Tibial artery (tissue), 4 donors: ENCODE data around the gene MYH14.

ENCODE experiments used
- DNase-seq, 2 donors: peaks; one replicate each; pipeline ENCODE4 v3.0.0-alpha.2; 2019
- H3K27ac ChIP-seq, 2 donors: fragments of 200-600 bp; sonication (generic) in 1 of 2; 1 replicate in 1 of 2; 2 replicates in 1 of 2; pipeline ENCODE4 v1.5.1; 2018 to 2019; ENCODE audit warnings: mild to moderate bottlenecking in 1 of 2
- H3K27me3 ChIP-seq, 2 donors: fragments of 200-600 bp; sonication (generic) in 1 of 2; one replicate each; pipeline versions ENCODE4 v1.5.1 to v1.6.0; 2016 to 2019
- H3K36me3 ChIP-seq, 3 donors: fragments of 200-600 bp; sonication (generic) in 2 of 3; one replicate each; pipeline ENCODE4 v1.5.1; 2016 to 2019; ENCODE audit warnings: mild to moderate bottlenecking in 2 of 3
- H3K4me1 ChIP-seq, 4 donors: fragments of 200-600 bp; sonication (generic) in 2 of 4; 1 replicate in 3 of 4; 2 replicates in 1 of 4; pipeline ENCODE4 v1.5.1; 2016 to 2019
- H3K4me3 ChIP-seq, 2 donors: fragments of 200-600 bp; sonication (generic) in 1 of 2; 1 replicate in 1 of 2; 2 replicates in 1 of 2; pipeline ENCODE4 v1.5.1; 2018 to 2019; ENCODE audit warnings: mild to moderate bottlenecking in 2 of 2
- H3K9me3 ChIP-seq, 3 donors: fragments of 200-600 bp; sonication (generic) in 1 of 3; one replicate each; pipeline ENCODE4 v1.5.1; 2016 to 2019
- CTCF ChIP-seq, 2 experiments: fragments of 200-600 bp in 1 of 2; fragments of 450-650 bp in 1 of 2; IDR thresholded peaks; one replicate each; pipeline ENCODE4 v1.5.1; 2017 to 2019; ENCODE audit warnings: antibody characterized with exemption in 2 of 2, mild to moderate bottlenecking in 1 of 2, moderate library complexity in 1 of 2
- intact Hi-C: fragments of 100-400 bp; cut with DNase I; formaldehyde crosslinking; loops from one replicate; pipeline ENCODE4 v1.15.0; 2023; ENCODE audit warnings: low total_unique reads

The MYH14 gene

DNA sequence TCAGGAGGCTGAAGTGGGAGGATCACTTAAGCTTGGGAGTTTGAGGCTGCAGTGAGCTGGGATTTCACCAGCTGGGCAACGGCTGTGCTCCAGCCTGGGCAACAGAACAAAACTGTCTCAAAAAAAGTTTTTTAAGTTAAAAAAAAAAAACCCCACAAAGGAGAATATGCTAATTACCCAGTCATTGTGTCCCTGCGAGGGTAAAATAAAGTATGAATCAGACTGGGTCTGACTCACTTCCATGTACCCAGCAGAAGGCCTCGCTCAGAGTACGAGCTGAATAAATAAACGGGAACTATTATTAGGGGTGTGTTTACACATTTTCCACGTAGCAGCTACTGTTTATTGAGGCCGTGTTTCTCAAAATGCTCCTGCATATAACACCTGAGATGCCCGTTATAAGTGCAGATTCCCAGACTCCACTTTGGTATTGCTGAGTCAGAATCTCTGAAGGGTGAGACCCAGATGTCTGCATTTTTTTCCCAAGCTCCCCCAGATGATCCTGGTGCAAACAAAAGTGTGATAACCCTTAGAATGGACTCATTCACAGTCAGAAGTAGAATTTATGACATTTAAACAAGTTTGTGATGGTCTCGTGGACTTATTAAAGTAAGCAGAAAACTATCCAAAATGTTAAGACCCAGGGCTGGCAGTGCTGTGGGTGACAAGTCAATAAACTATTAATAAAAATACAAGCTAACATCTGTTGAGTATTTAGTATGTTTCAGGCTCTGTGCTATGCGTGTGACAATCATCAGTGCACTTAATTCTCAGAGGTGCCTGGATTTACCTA lies 97.6 kb downstream of the MYH14 start:
- DNase-seq, result no peak

DNA sequence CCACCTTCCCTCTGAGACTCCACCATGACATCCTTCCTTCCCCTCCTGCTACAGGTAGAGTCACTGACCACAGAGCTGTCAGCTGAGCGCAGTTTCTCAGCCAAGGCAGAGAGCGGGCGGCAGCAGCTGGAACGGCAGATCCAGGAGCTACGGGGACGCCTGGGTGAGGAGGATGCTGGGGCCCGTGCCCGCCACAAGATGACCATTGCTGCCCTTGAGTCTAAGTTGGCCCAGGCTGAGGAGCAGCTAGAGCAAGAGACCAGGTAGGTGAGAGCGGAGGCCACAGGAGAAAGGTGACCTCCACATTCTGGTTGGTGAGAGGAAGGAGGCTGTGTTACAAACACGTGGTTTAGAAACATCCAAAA lies 98.2 kb downstream of the MYH14 start:
- Histone ChIP-seq H3K27me3 (no peaks in the 10 kb centered on the region), H3K4me1 (no peaks in the 10 kb centered on the region), H3K9me3 (peaks cover 0 to 7% (median 5%) of the 10 kb centered on the region in 3 donors), H3K36me3 (no peaks in the 10 kb centered on the region), H3K27ac (no peak overlapping the region), H3K4me3 (no peak overlapping the region)
- no peak for DNase-seq
- TF ChIP-seq CTCF (IDR thresholded peaks at IDR 0.05), result no peak
- intact Hi-C loops, result no loop called here

More for the DNA sequence above, 97.6 kb downstream of the MYH14 start:
- intact Hi-C loops, result no loop called here
- Histone ChIP-seq H3K9me3 (peaks cover 0 to 7% (median 5%) of the 10 kb centered on the region in 3 donors), H3K27me3 (no peaks in the 10 kb centered on the region), H3K36me3 (no peaks in the 10 kb centered on the region), H3K27ac (no peak overlapping the region), H3K4me3 (no peak overlapping the region), H3K4me1 (no peaks in the 10 kb centered on the region)
- TF ChIP-seq CTCF (IDR thresholded peaks at IDR 0.05), result no peak

GRCh38 chr19:50303558-50303957 lies 100.1 kb downstream of the MYH14 start:
- no peak overlapping the region for H3K4me3 ChIP-seq
- H3K27me3 ChIP-seq, result no peaks in the 10 kb centered on the region
- no peak for DNase-seq
- peaks cover 0 to 8% (median 0%) of the 10 kb centered on the region in 3 donors for H3K36me3 ChIP-seq
- H3K27ac ChIP-seq, result no peak overlapping the region
- intact Hi-C loops, result no loop called here
- H3K4me1 ChIP-seq, result no peaks in the 10 kb centered on the region
- peaks cover 0 to 22% (median 20%) of the 10 kb centered on the region in 3 donors for H3K9me3 ChIP-seq
- no peak for TF ChIP-seq CTCF (IDR thresholded peaks at IDR 0.05)

DNA sequence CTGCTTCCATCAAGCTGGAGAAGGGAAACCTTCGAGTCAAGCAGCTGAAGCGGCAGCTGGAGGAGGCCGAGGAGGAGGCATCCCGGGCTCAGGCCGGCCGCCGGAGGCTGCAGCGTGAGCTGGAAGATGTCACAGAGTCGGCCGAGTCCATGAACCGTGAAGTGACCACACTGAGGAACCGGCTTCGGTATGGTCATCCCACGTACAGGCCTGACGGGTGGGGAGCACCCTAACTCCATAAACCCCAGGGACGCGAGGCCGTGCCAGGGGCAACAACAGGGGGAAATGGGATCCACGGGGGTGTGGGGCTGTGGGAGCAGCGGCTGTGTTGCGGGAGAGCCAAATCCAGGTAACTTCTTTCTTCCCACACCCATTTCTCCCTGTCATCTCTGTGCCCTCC lies 105.6 kb downstream of the MYH14 start:
- Histone ChIP-seq H3K4me1 (peaks cover 0 to 12% (median 0%) of the 10 kb centered on the region in 4 donors), H3K27ac (no peak overlapping the region), H3K9me3 (peaks cover 0 to 17% (median 14%) of the 10 kb centered on the region in 3 donors), H3K4me3 (no peak overlapping the region), H3K27me3 (peaks cover 0 to 47% of the 10 kb centered on the region in 2 donors), H3K36me3 (peaks cover 0 to 19% (median 0%) of the 10 kb centered on the region in 3 donors)
- TF ChIP-seq CTCF (IDR thresholded peaks at IDR 0.05), result no peak
- intact Hi-C loops, result no loop called here
- no peak for DNase-seq

DNA sequence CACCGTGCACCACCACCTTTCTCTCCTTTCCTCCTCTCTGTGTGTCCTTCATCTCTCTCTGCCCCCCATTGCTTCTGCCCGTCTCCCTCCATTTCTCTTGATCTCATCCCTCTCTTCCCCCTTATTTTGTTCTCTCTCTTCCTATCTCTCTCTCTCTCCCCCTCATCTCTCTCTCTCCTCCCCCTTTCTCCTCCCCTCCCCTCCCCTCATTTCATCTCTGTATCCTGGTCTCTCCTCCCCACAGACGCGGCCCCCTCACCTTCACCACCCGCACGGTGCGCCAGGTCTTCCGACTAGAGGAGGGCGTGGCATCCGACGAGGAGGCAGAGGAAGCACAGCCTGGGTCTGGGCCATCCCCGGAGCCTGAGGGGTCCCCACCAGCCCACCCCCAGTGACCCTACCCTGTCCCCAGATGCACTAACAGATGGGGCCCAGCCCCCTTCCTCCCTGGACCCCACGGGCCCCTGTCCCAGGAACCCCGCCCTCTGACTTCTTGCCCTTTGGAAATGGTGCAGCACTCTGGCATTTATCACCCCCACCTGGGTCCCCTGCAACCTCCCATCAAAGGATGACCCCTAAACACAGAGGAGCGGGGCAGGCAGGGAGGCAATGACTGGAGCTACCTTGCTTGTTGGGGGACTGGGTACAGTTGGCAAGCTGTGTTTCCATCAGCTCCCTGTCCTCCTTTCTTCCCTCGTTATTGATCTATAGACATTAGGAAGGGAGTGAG lies 106.1 kb downstream of the MYH14 start:
- TF ChIP-seq CTCF (IDR thresholded peaks at IDR 0.05), result no peak
- no peak overlapping the region for H3K27ac ChIP-seq
- peaks cover 0 to 19% (median 0%) of the 10 kb centered on the region in 3 donors for H3K36me3 ChIP-seq
- peaks cover 0 to 17% (median 14%) of the 10 kb centered on the region in 3 donors for H3K9me3 ChIP-seq
- H3K27me3 ChIP-seq, result peaks cover 0 to 52% of the 10 kb centered on the region in 2 donors
- H3K4me3 ChIP-seq, result no peak overlapping the region
- intact Hi-C loops, result no loop called here
- H3K4me1 ChIP-seq, result peaks cover 0 to 15% (median 0%) of the 10 kb centered on the region in 4 donors
- no peak for DNase-seq
